H9 (cell line): ENCODE results near the gene PFDN4. TPM values are rescaled to one million over a fixed set of nuclear protein-coding genes. Genes with fewer than 3 reads are reported as not detected.

Experiments used
- DNase-seq: peaks from one replicate; pipeline ENCODE4 v3.0.0-alpha.2; 2017
- H2AFZ ChIP-seq: one replicate; pipeline ENCODE4 v1.6.1; 2013; ENCODE audit warnings: mild to moderate bottlenecking, low read length, control low read depth, moderate library complexity
- H2AK5ac ChIP-seq: 2 replicates; pipeline ENCODE4 v1.6.1; 2013; ENCODE audit warnings: low read length, control low read depth, mixed read lengths; ENCODE audit not compliant: insufficient read length
- H2BK120ac ChIP-seq: one replicate; pipeline ENCODE4 v1.6.1; 2013; ENCODE audit warnings: low read depth, mild to moderate bottlenecking, low read length, control low read depth, inconsistent platforms; ENCODE audit not compliant: poor library complexity, severe bottlenecking
- H2BK12ac ChIP-seq: 2 replicates; pipeline ENCODE4 v1.6.1; 2013; ENCODE audit warnings: low read length, control low read depth, mixed read lengths, low read depth; ENCODE audit not compliant: insufficient read length
- H2BK15ac ChIP-seq: 2 replicates; pipeline ENCODE4 v1.6.1; 2013; ENCODE audit warnings: low read depth, low read length, control low read depth
- H2BK20ac ChIP-seq: one replicate; pipeline ENCODE4 v1.6.1; 2013; ENCODE audit warnings: low read depth, mild to moderate bottlenecking, low read length, control low read depth, inconsistent platforms; ENCODE audit not compliant: poor library complexity, severe bottlenecking
- H2BK5ac ChIP-seq: 2 replicates; pipeline ENCODE4 v1.6.1; 2013; ENCODE audit warnings: low read length, control low read depth, mixed read lengths; ENCODE audit not compliant: insufficient read length
- H3K14ac ChIP-seq: 2 replicates; pipeline ENCODE4 v1.6.1; 2013; ENCODE audit warnings: low read length, control low read depth; ENCODE audit not compliant: insufficient read depth
- H3K18ac ChIP-seq: 2 replicates; pipeline ENCODE4 v1.6.1; 2013; ENCODE audit warnings: low read depth, mild to moderate bottlenecking, mixed read lengths, low read length, control low read depth; ENCODE audit not compliant: insufficient read length
- H3K23ac ChIP-seq: 2 replicates; pipeline ENCODE4 v1.6.1; 2013; ENCODE audit warnings: low read length, control low read depth, mixed read lengths, low read depth; ENCODE audit not compliant: insufficient read length
- H3K23me2 ChIP-seq: 2 replicates; pipeline ENCODE4 v1.6.1; 2013; ENCODE audit warnings: low read depth, mild to moderate bottlenecking, mixed read lengths, low read length, control low read depth; ENCODE audit not compliant: insufficient read length, poor library complexity, severe bottlenecking
- H3K27ac ChIP-seq: 2 replicates; pipeline ENCODE4 v1.5.1; 2013; ENCODE audit warnings: low read length, control low read depth, mixed read lengths, low read depth; ENCODE audit not compliant: insufficient read length
- H3K27me3 ChIP-seq: 2 replicates; pipeline ENCODE4 v1.6.1; 2013; ENCODE audit warnings: low read length, control low read depth, inconsistent platforms; ENCODE audit not compliant: insufficient read depth
- H3K4ac ChIP-seq: 2 replicates; pipeline ENCODE4 v1.6.1; 2013; ENCODE audit warnings: low read depth, mild to moderate bottlenecking, control low read depth, inconsistent platforms, low read length, moderate library complexity
- H3K4me1 ChIP-seq: 2 replicates; pipeline ENCODE4 v1.6.1; 2013; ENCODE audit warnings: low read length, control low read depth, inconsistent platforms; ENCODE audit not compliant: insufficient read depth
- H3K4me2 ChIP-seq: 2 replicates; pipeline ENCODE4 v1.6.1; 2013; ENCODE audit warnings: low read length, control low read depth, mixed read lengths; ENCODE audit not compliant: insufficient read length, insufficient read depth
- H3K56ac ChIP-seq: 2 replicates; pipeline ENCODE4 v1.6.1; 2013; ENCODE audit warnings: low read depth, mild to moderate bottlenecking, mixed read lengths, low read length, control low read depth; ENCODE audit not compliant: insufficient read length
- H3K79me1 ChIP-seq: 2 replicates; pipeline ENCODE4 v1.6.1; 2013; ENCODE audit warnings: low read depth, mild to moderate bottlenecking, moderate library complexity, low read length, control low read depth, inconsistent platforms; ENCODE audit not compliant: insufficient read depth, poor library complexity, severe bottlenecking
- H3K79me2 ChIP-seq: 2 replicates; pipeline ENCODE4 v1.6.1; 2013; ENCODE audit warnings: low read length, control low read depth, inconsistent platforms; ENCODE audit not compliant: insufficient read depth
- H3K9ac ChIP-seq: 2 replicates; pipeline ENCODE4 v1.6.1; 2013; ENCODE audit warnings: low read length, control low read depth, mixed read lengths; ENCODE audit not compliant: insufficient read length; ENCODE audit errors: extremely low read depth
- H3K9me3 ChIP-seq: one replicate; pipeline ENCODE4 v1.6.1; 2013; ENCODE audit warnings: low read depth, low read length, inconsistent platforms; ENCODE audit not compliant: control insufficient read depth
- H3T11ph ChIP-seq: one replicate; pipeline ENCODE4 v1.6.1; 2013; ENCODE audit warnings: mild to moderate bottlenecking, low read length, control low read depth, inconsistent platforms
- H4K20me1 ChIP-seq: one replicate; pipeline ENCODE4 v1.6.1; 2013; ENCODE audit not compliant: control insufficient read depth, insufficient read length, insufficient read depth
- H4K5ac ChIP-seq: 2 replicates; pipeline ENCODE4 v1.6.1; 2013; ENCODE audit warnings: low read depth, mild to moderate bottlenecking, mixed read lengths, low read length, control low read depth; ENCODE audit not compliant: insufficient read length
- H4K8ac ChIP-seq: replicated peaks from 2 replicates; pipeline ENCODE4 v1.6.1; 2013; ENCODE audit warnings: low read length, control low read depth, mixed read lengths, low read depth; ENCODE audit not compliant: insufficient read length
- H4K91ac ChIP-seq: 2 replicates; pipeline ENCODE4 v1.6.1; 2013; ENCODE audit warnings: low read depth, mild to moderate bottlenecking, moderate library complexity, mixed read lengths, low read length, control low read depth; ENCODE audit not compliant: insufficient read length
- H3K27ac Mint-ChIP-seq, 3 experiments: 2 replicates in 2 of 3; 3 replicates in 1 of 3; pipeline ENCODE4 v1.8.0; 2020 to 2021; ENCODE audit warnings: mixed read lengths in 3 of 3, mild to moderate bottlenecking in 1 of 3, moderate library complexity in 1 of 3
- H3K27me3 Mint-ChIP-seq: 2 replicates; pipeline ENCODE4 v1.8.0; 2021; ENCODE audit warnings: low read depth, mild to moderate bottlenecking, moderate library complexity, mixed read lengths
- H3K36me3 Mint-ChIP-seq, 3 experiments: 2 replicates in 2 of 3; 3 replicates in 1 of 3; pipeline ENCODE4 v1.8.0; 2020 to 2021; ENCODE audit warnings: low read depth in 3 of 3, mixed read lengths in 3 of 3; ENCODE audit not compliant: insufficient read depth in 1 of 3
- H3K4me1 Mint-ChIP-seq, 2 experiments: 2 replicates each; pipeline ENCODE4 v1.8.0; 2020; ENCODE audit warnings: mixed read lengths in 2 of 2
- H3K4me3 Mint-ChIP-seq, 2 experiments: 2 replicates in 1 of 2; 3 replicates in 1 of 2; pipeline ENCODE4 v1.8.0; 2020 to 2021; ENCODE audit warnings: mild to moderate bottlenecking in 2 of 2, mixed read lengths in 2 of 2, moderate library complexity in 1 of 2
- H3K9me3 Mint-ChIP-seq, 2 experiments: 2 replicates in 1 of 2; 3 replicates in 1 of 2; pipeline ENCODE4 v1.8.0; 2020; ENCODE audit warnings: mild to moderate bottlenecking in 2 of 2, mixed read lengths in 2 of 2, moderate library complexity in 1 of 2
- WGBS: extraction: QIAGEN DNeasy Blood & Tissue Kit; methylation state at CpG from one replicate; pipeline ENCODE4 v1.1.7; 2013; ENCODE audit warnings: missing lambda C conversion rate, low lambda C conversion rate, mixed read lengths; ENCODE audit not compliant: insufficient read length; ENCODE audit errors: extremely low coverage; 5-methylcytosine and 5-hydroxymethylcytosine counted together
- total RNA-seq: library from RNA; stranded (reverse); gene quantifications from 2 replicates; pipeline ENCODE4 v1.2.1, GENCODE V29; 2021
- TF ChIP-seq, protein P1 (sequence below): fragments of 200-600 bp; sonication (generic); conservative IDR thresholded peaks from 3 replicates; pipeline ENCODE4 v1.8.0; 2021; ENCODE audit warnings: antibody characterized with exemption, mild to moderate bottlenecking

Gene PFDN4
- total RNA-seq, 1 experiment from 2014 or later: 73.6 TPM

DNA sequence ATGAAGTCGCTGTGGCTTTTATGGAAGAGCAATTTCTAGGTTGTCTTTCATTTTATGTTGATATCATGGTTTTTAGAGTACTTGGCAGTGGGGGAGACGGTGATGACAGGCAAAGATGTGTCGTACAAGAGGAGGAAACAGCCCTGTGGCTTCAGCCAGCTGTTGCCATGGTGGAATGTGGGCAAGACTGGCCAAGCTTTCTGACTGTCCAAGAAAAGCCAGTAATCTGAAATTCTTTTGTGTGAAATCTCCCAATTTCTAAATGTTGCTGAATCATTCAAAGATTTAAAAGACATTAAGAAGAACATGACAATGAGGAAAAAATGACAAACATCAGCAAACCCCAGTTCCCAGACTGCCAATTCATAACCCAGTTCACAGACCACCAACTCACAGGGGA is 23.1 kb downstream of the PFDN4 start:
- Histone ChIP-seq H3K56ac (no peak overlapping the region), H3K4me2 (no peak overlapping the region), H2BK5ac (no peak overlapping the region), H3K14ac (no peak overlapping the region), H2BK15ac (no peak overlapping the region), H2BK20ac (no peak overlapping the region), H3K27ac (no peak overlapping the region), H3K23ac (no peak overlapping the region), H3K18ac (no peak overlapping the region), H4K5ac (no peak overlapping the region), H3K23me2 (no peaks in the 10 kb centered on the region), H3K27me3 (no peaks in the 10 kb centered on the region), H2AFZ (no peak overlapping the region), H3K4ac (no peak overlapping the region), H3K79me2 (no peaks in the 10 kb centered on the region), H4K20me1 (no peaks in the 10 kb centered on the region), H4K91ac (no peak overlapping the region), H3K79me1 (no peaks in the 10 kb centered on the region), H3T11ph (no peak overlapping the region), H4K8ac (no peak overlapping the region), H3K9ac (no peak overlapping the region), H3K4me1 (no peaks in the 10 kb centered on the region), H2BK120ac (no peak overlapping the region), H2AK5ac (no peak overlapping the region), H3K9me3 (no peaks in the 10 kb centered on the region), H2BK12ac (no peak overlapping the region)
- Mint-ChIP-seq H3K27me3 (no peaks in the 10 kb centered on the region), H3K27ac (no peak overlapping the region), H3K4me3 (no peak overlapping the region), H3K36me3 (no peaks in the 10 kb centered on the region), H3K9me3 (0 out of 5 replicates have a peak, but pooled peaks cover 0 to 3% of the 10 kb centered on the region in 2 experiments), H3K4me1 (no peaks in the 10 kb centered on the region)
- no CpG with 5 or more reads among the region's 3 CpGs for WGBS
- TF ChIP-seq, protein P1, sequence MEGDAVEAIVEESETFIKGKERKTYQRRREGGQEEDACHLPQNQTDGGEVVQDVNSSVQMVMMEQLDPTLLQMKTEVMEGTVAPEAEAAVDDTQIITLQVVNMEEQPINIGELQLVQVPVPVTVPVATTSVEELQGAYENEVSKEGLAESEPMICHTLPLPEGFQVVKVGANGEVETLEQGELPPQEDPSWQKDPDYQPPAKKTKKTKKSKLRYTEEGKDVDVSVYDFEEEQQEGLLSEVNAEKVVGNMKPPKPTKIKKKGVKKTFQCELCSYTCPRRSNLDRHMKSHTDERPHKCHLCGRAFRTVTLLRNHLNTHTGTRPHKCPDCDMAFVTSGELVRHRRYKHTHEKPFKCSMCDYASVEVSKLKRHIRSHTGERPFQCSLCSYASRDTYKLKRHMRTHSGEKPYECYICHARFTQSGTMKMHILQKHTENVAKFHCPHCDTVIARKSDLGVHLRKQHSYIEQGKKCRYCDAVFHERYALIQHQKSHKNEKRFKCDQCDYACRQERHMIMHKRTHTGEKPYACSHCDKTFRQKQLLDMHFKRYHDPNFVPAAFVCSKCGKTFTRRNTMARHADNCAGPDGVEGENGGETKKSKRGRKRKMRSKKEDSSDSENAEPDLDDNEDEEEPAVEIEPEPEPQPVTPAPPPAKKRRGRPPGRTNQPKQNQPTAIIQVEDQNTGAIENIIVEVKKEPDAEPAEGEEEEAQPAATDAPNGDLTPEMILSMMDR: no peak
- no peak for DNase-seq
